GM21390 (cell line): ENCODE results near the gene ENAH.
"Not testable (repeated sequence)": the region's sequence is repeated elsewhere in the genome, so short reads cannot be mapped to it uniquely, and the experiment has no call there.

Experiments
- ATAC-seq: cut with Tn5 transposase; IDR thresholded peaks from one replicate; pipeline ENCODE4 v1.9.1; 2021; ENCODE audit not compliant: unreplicated experiment

Gene ENAH

GRCh38 chr1:225650179-225650578 lies 2.7 kb downstream of the ENAH start:
- no peak for ATAC-seq

DNA sequence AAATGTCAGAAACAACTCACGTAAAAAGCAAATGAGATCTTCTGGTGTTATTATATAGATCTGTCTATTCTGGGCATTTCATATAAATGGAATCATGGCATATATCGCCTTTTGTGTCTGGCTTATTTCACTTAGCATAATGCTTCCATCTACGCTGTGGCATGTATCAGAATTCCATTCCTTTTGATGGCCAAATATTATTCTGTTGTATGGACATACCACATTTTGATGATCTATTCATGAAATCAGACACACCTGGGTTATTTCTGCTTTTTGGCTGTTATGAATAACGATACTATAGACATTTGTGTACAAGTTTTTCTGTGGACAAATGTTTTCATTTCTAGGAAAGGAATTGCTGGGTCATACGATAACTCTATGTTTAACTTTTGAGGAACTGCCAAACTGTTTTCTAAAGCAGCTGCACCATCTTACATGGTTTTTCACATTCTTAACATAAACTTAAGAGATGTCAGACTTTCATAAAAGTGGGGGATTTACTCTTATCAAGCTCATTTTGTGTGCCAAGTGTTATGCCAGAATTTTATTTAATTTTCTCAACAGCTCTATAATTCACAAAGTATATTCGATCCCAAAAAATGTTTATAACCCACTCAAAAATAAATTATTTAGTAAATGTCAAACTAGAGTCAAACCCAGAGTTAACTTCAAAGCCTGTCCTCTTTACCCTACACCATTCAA lies 7.6 kb downstream of the ENAH start:
- no peak for ATAC-seq

DNA sequence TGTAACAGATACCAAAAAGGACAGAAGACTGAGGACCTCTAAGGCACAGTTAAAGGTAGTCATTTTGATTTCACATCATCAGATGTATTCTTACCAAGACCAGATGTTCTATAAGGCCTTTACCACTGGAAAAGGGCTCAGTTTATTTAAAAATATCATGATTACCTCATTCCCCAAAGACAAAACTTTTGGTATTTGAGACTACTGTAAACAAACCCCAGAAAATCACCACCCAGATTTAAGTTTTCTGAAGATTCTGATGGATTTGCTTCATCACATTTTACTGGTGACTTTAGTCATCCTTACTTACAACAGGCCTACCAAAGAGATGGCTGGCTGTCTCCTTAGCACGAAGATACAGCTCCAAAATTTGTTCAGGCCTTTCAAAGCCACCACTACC lies 8.3 kb downstream of the ENAH start:
- ATAC-seq: no peak

DNA sequence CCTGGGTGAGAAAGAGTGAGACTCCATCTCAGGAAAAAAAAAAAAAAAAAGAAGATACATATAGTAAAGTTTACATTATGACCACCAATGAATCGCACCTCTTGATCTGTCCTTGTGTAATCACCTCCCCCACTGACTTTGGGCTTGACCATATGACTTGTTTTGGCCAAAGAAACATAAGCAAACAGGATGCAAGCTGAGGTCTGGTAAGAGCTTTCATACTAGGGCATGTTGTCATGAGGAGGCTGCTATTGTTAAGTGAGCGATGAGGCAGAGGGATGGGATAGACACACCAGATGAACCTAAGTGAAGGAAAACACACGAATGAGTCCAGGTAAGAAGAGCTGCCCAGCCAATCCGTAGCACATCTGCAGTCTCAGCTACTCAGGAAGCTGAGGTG lies 10.7 kb downstream of the ENAH start:
- no peak for ATAC-seq

GRCh38 chr1:225638853-225639252 lies 14.1 kb downstream of the ENAH start:
- no peak for ATAC-seq

- ATAC-seq: no peak
These were observed 15.2 kb downstream of the ENAH start for GRCh38 chr1:225637651-225638199.

GRCh38 chr1:225636992-225637391 lies 15.9 kb downstream of the ENAH start:
- not testable (repeated sequence) for ATAC-seq

GRCh38 chr1:225635649-225636048 lies 17.3 kb downstream of the ENAH start:
- no peak for ATAC-seq

- ATAC-seq: not testable (repeated sequence)
These were observed 20.1 kb downstream of the ENAH start for GRCh38 chr1:225632836-225633235.

GRCh38 chr1:225631021-225631663 lies 21.8 kb downstream of the ENAH start:
- ATAC-seq: no peak

- ATAC-seq: no peak
These were observed 23.4 kb downstream of the ENAH start for GRCh38 chr1:225629483-225629882.

DNA sequence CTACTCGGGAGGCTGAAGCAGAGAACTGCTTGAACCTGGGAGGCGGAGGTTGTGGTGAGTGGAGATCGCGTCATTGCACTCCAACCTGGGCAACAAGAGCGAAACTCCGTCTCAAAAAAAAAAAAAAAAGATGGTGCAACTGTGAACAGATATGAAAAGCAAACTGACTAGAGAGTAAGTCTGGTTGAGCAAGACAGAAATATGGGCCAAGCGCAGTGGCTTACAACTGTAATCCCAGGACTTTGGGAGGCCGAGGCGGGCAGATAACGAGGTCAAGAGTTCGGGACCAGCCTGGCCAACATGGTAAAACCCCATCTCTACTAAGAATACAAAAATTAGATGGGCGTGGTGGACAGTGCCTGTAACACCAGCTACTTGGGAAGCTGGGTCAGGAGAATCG lies 24.1 kb downstream of the ENAH start:
- not testable (repeated sequence) for ATAC-seq

GRCh38 chr1:225627304-225627947 lies 25.5 kb downstream of the ENAH start:
- ATAC-seq: no peak

DNA sequence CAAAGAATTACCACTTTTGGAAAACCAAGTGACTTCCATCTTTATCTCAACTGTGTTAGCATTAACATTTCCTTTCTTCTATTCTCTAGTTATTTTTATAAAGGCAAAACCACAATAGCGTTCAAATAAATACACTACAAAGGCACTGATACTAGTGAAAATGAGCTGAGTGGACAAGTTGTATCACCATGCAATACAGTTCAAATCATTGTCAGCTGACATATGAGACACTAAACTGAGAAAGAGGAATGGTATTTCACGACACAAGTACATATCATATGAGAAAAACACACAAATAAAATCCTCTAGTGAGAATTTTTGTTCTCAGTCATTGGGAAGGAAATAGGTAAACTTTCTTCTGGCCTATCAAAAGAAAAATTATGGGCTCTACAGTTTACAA lies 26.2 kb downstream of the ENAH start:
- ATAC-seq: no peak

DNA sequence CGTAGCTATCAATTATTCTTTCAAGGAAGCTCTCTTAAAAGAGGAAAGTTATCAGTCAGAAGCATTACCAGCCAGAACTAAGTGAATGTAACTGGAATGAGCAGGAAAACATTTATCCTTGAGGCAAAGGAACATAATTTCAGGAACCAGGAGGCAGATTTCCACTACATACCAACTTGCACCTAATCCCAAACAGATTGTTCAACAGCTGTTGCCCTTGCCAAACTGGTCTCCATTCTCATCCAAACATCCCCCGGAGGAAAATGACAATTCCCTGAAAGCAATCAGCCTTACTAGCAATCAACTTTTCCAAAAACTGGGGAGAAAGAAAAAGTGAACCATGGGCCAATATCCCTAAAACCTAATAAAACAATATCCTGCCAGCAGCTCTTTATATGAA lies 35.0 kb downstream of the ENAH start:
- no peak for ATAC-seq

DNA sequence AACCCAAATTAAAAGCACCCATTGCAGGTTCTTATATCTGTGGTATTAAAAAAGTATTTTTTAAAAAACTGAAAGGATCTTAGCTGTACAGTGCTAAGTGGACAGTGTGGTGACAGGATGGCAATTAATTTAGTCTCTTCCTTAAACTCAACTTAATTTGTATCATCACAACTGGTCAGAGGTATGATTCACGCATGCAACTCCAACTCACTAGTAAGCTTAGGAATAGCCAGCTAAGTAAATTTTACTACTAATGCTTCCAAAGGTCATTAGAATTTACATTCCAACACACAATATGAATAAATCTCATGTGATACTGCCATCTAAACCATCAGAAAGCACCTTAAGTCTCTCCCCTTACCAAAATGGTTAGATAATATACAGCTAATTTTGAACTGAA lies 35.4 kb downstream of the ENAH start:
- no peak for ATAC-seq

DNA sequence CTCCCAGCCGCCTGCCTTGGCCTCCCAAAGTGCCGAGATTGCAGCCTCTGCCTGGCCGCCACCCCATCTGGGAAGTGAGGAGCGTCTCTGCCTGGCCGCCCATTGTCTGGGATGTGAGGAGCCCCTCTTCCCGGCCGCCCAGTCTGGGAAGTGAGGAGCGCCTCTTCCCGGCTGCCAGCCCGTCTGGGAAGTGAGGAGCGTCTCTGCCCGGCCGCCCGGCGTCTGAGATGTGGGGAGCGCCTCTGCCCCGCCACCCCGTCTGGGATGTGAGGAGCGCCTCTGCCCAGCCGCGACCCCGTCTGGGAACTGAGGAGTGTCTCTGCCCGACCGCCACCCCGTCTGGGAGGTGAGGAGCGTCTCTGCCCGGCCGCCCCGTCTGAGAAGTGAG lies 37.5 kb downstream of the ENAH start:
- not testable (repeated sequence) for ATAC-seq

- no peak for ATAC-seq
These were observed 39.9 kb downstream of the ENAH start for GRCh38 chr1:225613006-225613405.

DNA sequence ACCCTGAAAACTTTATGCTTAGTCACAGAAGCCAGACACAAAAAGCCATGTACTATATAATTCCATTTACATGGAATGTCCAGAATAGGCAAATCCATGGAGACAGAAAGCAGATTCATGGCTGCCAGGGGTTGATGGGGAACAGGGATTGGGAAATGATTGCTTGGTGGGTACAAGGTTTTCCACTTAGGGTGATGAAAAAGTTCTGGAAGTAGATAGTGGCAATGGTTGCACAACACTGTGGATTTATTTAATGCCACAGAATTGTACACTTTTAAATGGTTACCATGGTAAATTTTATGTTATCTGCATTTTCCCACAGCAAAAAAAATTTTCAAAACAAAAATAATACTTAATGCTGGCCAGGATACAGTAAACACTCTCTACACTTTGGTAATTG lies 40.6 kb downstream of the ENAH start:
- no peak for ATAC-seq

- ATAC-seq: no peak
These were observed 41.2 kb downstream of the ENAH start for GRCh38 chr1:225611537-225612223.

GRCh38 chr1:225610539-225610938 lies 42.4 kb downstream of the ENAH start:
- no peak for ATAC-seq
